Esophagus mucosa (tissue), 1 donor: ENCODE data around the gene ASB3. TPM values are rescaled to one million over a fixed set of nuclear protein-coding genes. Genes with fewer than 3 reads are reported as not detected.
"Not testable (repeated sequence)": the region's sequence is repeated elsewhere in the genome, so short reads cannot be mapped to it uniquely, and the experiment has no call there.

Source experiments
- ATAC-seq: fragments of 200-7000 bp; cut with Tn5 transposase; one replicate; pipeline ENCODE4 v1.9.1; 2020
- total RNA-seq: library from RNA; stranded (reverse); gene quantifications from one replicate; pipeline ENCODE4 v1.2.4, GENCODE V29; 2023
- donor health status: DM: yes; HTN: yes; CAD: no.

ASB3 gene
- 9.2 TPM for total RNA-seq

GRCh38 chr2:53786705-53787613 lies at the start of gene ASB3, which contains the start of gene ERLEC1:
Gene ASB3, minus strand, starts transcription at chr2:53786953. Its CDS starts 21,381 bp downstream, at chr2:53765572.
Gene ERLEC1, plus strand, starts transcription at chr2:53787044. Its CDS starts 167 bp downstream, at chr2:53787211.
- peak; percentile 91 for ATAC-seq

GRCh38 chr2:53829980-53830290 lies 43.2 kb upstream of the ASB3 start:
- not testable (repeated sequence) for ATAC-seq

- ATAC-seq: no peak
Observed at GRCh38 chr2:53829273-53829979, 42.7 kb upstream of the ASB3 start.

- no peak for ATAC-seq
Observed at GRCh38 chr2:53828331-53828730, 41.6 kb upstream of the ASB3 start.

GRCh38 chr2:53827398-53828175 lies 40.8 kb upstream of the ASB3 start:
- no peak for ATAC-seq

GRCh38 chr2:53826587-53827397 lies 40.0 kb upstream of the ASB3 start:
- peak; percentile 54 for ATAC-seq

GRCh38 chr2:53826030-53826410 lies 39.3 kb upstream of the ASB3 start:
- ATAC-seq: no peak

- not testable (repeated sequence) for ATAC-seq
Observed at GRCh38 chr2:53823639-53824038, 36.9 kb upstream of the ASB3 start.

GRCh38 chr2:53821810-53822209 lies 35.1 kb upstream of the ASB3 start:
- ATAC-seq: no peak

- no peak for ATAC-seq
Observed at GRCh38 chr2:53820711-53821110, 34.0 kb upstream of the ASB3 start.

GRCh38 chr2:53820048-53820447 lies 33.3 kb upstream of the ASB3 start:
- ATAC-seq: no peak

- ATAC-seq: no peak
Observed at GRCh38 chr2:53819634-53820033, 32.9 kb upstream of the ASB3 start.

GRCh38 chr2:53818854-53819435 lies 32.2 kb upstream of the ASB3 start:
- no peak for ATAC-seq

- ATAC-seq: no peak
Observed at GRCh38 chr2:53813151-53813550, 26.4 kb upstream of the ASB3 start.

GRCh38 chr2:53811601-53812000 lies 24.8 kb upstream of the ASB3 start:
- ATAC-seq: no peak

- ATAC-seq: no peak
Observed at GRCh38 chr2:53802617-53803151, 15.9 kb upstream of the ASB3 start.

GRCh38 chr2:53801547-53801946 lies 14.8 kb upstream of the ASB3 start:
- no peak for ATAC-seq

- no peak for ATAC-seq
Observed at GRCh38 chr2:53793821-53794220, 7.1 kb upstream of the ASB3 start.

GRCh38 chr2:53793261-53793660 lies 6.5 kb upstream of the ASB3 start:
- ATAC-seq: no peak

GRCh38 chr2:53787614-53788289 lies 999 bp upstream of the ASB3 start:
- peak; percentile 7 for ATAC-seq

GRCh38 chr2:53786352-53786704 lies 425 bp downstream of the ASB3 start:
- no peak for ATAC-seq
